IPS DF 4.7 (cell line): ENCODE data around the gene PDCD1.

Source experiments
- DNase-seq: peaks from one replicate; pipeline ENCODE4 v3.0.0-alpha.2; 2013; ENCODE audit warnings: low spot score; ENCODE audit errors: extremely low read depth

PDCD1 gene

DNA sequence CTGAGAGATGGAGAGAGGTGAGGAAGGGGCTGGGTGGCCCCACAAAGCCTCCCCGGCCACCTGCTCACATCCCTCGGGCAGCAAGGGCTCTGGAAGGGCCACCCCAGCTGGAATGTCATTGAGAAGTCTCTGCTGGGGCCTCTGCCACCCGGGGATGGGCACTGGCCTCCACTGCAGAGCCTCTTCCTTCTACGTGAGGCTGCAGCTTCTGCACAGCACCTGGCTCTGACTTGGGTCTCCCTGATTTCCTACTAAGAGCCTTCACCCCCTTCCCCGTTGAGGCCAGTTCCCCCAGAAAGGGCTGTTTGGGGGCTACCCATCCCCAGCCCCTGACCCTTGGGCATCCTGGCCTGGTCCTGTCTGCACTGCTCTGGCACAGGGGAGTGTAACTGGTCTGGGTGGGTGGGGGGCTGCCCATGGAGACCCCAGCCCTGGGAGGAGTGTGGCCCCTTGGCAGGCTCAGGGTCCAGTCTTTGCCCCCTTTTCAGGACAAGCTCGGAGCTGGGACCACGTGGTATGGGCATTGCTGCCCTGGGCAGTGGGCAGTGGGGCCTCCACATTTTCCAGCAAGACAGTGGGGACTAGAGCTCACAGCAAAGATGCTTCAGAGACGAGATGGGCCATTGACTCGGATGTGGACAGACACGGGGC is 5.6 kb downstream of the PDCD1 start:
- DNase-seq: no peak

DNA sequence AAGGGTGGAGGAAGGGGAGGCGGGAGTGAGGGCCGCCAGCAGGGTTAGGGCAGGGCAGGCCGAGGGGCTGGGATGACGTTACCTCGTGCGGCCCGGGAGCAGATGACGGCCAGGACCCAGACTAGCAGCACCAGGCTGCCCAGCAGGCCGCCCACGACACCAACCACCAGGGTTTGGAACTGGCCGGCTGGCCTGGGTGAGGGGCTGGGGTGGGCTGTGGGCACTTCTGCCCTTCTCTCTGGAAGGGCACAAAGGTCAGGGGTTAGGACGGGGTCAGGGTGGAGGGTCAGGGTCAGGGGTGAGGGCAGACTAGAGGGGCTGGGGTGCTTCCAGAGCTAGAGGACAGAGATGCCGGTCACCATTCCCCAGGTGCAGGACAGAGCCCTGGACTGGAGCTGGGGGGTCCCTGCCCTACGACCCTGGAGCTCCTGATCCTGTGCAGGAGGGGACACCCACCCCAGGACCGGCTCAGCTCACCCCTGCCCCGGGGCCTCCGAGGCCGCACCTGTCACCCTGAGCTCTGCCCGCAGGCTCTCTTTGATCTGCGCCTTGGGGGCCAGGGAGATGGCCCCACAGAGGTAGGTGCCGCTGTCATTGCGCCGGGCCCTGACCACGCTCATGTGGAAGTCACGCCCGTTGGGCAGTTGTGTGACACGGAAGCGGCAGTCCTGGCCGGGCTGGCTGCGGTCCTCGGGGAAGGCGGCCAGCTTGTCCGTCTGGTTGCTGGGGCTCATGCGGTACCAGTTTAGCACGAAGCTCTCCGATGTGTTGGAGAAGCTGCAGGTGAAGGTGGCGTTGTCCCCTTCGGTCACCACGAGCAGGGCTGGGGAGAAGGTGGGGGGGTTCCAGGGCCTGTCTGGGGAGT is 6.3 kb downstream of the PDCD1 start:
- DNase-seq: no peak

DNA sequence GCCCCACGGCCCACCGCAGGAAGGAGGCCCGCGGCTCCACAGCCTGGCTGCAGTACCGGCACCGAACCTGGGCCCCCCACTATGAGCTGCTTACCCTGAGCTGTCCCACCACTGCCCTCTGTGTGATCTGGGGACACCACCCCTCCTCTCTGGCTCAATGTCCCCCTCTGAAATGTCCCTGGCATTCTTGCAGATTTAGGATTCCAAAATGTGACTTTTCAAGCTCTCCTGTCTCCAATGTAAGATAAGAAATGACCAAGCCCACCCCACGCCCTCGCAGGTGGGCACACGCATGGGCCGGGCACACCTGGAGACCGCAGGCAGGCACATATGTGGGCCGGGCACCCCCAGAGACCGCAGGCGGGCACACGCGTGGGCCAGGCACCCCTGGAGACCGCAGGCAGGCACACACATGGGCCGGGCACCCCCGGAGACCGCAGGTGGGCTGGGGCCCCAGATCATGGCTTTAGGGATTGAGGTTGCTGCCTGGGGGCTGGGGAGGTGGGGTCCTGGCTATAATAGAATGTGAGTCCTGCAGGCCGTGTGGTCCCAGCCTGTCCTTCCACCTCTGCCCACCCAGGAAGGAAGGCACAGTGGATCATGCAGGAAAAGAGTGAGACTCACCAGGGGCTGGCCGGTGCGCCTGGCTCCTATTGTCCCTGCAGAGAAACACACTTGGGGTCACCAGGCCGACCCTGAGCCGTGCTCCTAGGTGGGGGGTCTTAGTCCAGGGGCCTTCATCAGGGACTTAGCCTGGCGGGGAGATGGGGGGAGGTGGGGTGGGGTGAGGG is 7.2 kb downstream of the PDCD1 start:
- no peak for DNase-seq

DNA sequence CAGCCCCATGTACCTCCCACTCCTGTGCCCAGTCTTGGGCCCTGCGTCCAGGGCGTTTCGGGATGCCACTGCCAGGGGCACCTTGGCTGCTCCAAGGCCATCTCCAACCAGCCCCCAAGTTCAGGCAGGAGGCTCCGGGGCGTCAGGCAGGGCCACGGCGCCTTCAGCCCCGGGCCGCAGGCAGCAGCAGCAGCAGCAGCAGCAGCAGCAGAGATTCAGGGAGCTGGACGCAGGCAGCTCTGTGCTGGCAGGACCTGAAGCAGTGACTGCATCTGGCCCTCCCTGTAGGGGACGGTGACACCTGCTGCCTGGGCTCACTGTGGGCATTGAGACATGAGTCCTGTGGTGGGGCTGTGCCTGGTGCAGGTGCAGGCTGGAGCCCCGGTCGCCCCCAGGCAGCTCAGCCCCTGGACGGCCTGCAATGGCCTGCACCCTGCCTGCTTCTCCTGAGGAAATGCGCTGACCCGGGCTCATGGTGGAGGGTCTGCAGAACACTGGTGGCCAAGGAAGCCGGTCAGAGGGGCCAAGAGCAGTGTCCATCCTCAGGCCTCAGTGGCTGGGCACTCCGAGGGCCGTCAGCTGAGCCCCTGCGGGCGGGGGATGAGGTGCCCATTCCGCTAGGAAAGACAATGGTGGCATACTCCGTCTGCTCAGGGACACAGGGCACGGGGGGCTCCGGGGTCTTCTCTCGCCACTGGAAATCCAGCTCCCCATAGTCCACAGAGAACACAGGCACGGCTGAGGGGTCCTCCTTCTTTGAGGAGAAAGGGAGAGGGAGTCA is 8.0 kb downstream of the PDCD1 start:
- no peak for DNase-seq

DNA sequence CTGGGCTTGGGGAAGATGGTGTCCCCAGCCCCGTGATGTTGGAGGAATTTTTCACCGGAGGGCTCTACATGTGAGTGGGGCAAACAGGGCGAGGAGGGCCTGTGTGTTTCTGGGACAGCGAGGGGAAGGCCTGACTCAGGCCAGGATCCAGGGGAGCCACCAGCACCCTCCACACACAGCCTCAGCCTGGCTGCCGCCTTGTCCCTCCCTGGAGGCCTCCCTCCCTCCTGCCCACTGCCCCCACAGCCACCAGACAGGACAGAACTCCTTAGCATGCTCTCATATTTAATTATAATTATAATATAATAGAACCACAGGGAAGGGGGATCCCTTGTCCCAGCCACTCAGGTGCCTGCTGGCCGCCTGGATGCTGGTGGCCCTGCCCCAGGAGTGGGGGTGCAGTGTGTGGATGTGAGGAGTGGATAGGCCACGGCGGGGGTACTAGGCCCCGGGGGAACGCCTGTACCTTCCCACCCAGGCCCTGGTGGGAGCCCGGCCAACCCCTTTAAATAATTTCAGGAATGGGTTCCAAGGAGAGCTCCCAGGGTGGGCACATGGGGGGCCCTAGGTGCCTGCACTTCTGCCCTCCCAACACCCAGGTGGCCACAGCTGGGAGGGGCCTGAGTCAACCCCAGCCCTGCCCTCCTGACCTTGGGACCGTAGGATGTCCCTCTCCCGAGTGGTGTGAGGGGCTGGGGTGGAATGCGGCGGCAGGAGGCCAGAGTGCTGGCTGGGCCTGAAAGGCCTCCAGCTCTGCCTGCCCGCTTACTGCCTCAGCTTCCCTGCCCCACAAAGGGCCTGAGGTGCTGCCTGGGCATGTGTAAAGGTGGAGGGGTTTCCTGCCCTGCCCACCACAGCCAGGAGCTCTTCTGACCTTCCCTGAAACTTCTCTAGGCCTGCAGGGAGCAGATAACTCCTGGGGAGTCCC is 8.8 kb downstream of the PDCD1 start:
- no peak for DNase-seq

DNA sequence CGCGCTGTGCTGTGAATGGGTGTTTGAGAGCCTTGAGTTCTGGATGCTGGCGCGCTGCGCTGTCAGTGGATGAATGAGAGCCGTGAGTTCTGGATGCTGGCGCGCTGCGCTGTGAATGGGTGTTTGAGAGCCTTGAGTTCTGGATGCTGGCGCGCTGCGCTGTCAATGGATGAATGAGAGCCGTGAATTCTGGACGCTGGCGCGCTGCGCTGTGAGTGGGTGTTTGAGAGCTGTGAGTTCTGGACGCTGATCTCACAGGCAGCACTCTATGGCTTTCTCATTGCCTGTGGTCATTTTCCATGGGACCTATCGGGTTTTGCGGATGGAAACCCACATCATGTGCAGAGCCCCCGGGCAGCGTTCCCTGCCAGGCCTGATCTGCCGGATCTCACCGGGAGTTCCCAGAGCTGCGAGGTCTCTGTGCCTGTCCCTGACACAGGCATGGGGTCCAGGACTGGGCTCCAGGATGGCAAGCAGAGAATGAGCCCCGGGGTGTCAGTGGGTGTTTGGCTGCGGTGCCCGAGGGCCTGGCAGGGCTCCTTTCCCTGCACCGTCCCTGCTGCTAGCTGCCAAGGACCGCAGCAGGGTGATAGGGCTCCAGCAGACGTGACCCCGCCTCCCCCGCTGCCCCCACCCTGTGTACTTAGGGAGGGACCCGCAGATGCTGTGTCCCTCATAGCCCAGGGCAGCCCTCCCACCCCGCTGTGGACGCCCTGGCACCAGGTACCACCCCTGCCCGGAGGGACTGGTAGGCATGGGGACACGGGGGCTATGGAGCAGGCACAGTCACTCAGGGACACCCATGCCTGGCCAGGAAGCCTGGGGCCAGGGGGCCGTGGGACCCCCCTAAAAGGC is 9.7 kb downstream of the PDCD1 start:
- no peak for DNase-seq

DNA sequence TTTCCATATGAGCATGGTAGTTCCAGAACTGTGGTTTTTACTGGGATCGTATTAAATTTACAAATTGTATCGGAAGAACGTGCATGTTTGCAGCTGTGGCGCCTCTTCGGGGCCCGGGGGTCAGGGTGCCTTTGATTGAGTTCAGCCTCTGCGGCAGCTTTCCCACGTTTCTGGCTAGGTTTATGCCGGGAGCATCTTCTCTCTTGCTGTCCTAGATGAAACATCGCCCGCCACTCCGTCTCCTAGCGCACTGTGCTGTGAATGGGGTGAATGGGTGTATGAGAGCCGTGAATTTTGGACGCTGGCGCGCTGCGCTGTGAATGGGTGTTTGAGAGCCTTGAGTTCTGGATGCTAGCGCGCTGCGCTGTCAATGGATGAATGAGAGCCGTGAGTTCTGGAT is 12.3 kb downstream of the PDCD1 start:
- no peak for DNase-seq

DNA sequence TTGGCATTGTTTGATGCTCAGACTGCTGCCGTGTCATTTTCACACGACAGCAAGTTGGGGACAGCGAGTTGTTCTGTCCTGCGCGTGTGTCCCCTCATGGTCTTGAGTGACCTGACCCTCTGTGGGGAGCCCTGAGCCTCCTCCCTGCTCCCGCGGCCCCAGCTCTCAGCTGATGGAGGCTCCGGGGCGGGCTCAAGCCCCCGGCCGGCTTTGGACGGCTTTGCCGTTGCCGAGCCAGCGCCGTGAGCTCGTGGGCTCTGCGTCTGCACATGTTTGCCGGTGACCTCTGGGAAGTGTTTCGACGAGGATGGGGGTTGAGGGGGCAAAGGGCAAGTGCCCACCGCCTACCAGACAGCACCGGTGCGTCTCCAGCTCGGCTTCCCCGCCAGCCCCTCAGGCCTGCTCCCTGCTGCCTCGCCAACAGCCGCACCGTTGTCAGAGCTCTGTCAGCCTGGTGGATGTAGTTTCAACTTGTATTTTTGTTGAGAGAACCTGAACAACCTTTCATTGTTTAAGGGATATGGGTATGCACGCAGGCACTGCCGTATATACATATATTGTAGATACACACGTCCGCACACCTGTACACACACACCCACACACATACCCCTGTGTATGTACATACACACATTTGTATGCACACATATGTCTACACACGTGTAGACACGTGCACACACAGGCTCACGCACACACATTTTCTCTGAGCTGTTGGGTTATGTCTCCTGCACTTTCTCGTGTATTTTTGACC is 13.7 kb downstream of the PDCD1 start:
- no peak for DNase-seq

DNA sequence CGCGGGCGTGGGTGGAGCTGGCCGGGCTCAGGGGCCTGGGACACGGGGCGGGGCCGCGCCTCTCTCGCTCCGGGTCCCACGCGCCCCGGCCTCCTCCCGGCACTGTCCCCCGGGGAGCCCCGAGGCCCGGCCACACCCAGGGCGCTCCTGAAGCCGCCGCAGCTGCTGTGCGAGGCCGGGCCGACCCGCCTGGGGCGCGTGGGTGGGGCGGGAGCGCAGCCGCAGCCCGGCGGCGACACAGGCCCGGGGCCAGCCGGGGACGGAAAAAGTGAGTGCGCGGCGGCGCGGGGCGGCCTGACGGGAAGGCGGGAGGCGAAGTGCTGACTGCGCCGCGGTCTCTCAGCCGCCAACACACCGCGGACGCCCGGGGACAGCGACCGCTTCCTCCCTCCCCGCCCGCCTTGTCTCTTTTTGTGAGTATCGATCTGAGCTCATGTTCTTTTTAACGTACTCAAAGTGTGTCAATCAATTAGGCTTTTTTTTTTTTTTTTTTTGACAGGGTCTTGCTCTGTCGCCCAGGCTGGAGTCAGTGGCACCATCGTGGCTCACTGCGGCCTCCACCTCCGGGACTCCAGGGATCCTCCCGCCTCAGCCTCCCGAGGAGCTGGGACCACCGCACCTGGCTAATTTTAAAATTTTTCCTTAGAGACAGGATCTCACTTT is 14.5 kb downstream of the PDCD1 start:
- DNase-seq: no peak

DNA sequence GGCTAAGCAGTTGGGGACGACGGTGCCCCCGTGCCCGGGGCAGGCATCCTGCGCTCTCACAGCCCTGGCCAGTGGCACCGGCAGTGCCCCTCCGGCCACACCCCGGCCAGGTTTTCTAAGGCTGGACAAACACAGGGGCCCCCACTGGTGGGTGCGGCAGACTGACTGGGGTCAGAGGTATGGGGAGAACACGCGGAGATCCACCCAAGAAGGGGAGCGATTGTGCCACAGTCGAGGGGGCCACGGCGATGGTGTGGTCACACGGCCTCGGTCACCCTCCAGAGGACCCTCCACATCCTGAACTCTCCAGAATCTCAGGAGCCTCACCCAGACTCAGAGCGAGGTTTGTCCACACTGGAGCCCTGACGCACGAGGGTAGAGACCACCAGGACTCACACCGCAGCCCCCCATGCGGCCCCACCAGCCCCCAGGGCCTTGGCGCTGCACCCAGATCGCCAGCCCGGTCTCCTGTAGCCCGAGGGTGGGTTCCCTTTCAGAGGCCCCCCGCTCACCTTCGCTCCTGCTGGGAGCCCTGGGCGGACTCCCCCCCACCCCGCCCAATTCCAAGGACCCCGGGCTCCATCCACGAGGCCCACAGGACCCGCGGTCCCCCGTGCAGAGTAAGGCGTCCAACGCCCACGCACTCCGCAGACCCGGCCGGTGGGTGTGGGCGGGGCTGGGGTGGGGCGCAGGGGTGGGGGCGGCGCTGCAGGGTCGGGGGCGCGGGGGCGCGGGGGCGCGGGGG is 15.2 kb downstream of the PDCD1 start:
- DNase-seq: no peak

DNA sequence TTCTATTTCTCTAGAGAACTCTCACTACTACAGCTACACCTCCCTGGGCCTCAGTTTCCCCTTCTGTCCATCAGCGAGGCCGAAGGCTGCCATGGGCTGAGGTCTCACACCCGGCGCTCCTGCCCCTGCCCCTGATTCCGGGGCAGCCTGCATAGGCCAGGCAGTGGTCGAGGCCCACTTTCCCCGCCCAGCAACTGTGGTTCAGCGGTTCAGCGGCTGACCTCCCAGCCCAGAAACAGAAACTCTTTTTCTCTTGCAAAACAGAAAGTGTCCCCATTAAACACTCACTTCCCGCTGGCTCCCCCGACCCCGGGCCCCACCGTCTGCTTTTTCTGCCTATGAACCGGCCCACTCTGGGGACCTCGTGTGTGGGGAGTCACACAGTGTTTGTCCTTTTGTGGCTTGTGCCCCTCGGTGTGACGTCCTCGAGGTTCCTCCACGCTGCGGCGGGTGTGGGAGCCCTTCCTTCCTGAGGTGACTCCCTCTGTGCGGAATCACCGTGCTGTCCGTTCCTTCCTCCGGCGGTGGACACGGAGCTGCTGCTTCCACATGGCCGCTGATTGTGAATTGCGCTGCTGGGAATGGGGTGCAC is 16.0 kb downstream of the PDCD1 start:
- no peak for DNase-seq

DNA sequence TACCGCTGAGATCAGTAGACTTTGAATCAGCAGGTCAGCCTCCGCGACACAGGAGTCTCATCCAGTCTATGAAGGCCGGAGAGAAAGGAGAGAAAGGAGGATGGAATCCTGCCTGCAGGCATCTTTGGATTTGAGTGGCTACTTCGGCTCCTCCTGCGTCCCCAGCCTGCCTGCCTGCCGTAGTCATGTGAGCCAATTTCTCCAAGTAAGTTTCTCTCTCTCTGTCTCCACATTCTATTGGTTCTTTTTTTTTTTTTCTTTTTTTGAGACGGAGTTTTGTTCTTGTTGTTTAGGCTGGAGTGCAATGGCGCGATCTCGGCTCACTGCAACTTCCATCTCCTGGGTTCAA is 16.7 kb downstream of the PDCD1 start:
- DNase-seq: no peak

DNA sequence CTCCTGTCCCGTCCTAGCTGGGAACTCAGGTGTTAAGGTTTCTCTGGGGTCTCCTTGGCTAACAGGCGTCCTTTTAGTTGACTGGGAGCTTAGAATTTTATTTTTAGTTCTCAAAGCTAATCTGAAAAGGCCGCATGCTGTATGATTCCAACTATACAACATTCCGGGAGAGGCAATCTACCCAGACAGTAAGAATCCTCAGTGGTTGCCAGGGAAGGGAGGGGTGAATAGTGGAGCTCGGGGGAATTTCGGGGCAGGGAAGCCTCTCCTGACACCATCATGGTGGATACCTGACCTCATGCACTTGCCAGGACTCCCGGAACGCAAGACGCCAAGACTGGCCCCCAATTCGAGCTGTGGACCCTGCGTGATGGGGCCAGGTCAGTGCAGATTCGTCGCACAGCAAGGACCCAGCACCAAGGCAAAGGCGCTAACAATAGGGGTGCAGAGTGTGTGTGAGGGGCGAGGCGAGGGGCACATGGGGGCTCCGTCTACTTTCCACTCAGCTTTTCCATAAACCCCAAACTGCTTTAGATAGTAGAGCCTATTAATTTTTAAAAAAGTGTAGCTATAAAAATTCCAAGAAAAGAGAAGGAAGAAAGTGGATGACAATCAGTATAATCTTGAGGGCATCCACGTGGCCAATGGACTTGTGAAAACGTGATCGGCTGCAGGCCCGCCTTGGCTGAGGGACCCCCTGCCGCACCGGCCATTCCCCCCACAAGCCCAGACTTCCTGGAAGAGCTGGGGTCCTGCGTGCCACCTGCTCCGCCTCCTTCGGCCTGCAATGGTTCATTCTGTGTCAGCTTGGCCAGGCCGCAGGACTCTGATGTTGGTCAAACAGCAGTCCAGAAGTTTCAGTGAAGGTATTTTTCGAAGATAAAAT is 17.3 kb downstream of the PDCD1 start:
- no peak for DNase-seq

DNA sequence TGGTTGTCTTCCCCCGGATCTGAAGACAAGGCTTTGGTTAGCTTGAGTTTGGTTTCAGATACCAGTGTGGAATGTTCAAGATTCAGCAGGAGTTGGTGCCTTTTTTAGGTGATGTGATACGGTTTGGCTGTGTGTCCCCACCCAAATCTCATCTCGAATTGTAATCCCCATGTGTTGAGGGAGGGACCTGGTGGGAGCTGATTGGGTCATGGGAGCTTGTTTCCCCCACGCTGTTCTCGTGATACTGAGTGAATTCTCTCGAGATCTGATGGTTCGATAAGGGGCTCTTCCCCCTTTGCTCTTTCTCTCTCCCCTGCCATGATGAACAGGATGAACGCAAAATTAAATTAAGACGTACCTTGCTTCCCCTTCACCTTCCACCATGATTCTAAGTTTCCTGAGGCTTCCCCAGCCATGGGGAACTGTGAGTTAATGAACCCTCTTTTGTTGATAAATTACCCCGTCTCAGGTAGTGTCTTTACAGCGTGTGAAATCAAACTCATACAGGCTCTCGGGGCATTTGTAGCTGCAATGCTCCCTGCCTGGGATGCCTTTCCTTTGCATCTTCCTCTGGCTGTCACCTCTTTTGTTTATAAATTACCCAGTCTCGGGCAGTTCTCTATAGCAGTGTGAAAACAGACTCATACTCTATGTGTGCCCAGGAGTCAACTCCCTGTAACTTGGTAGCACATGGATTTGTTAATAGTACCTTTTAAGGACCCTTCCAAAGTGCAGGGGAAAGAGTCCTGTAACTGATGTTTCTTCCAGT is 21.3 kb downstream of the PDCD1 start:
- no peak for DNase-seq

DNA sequence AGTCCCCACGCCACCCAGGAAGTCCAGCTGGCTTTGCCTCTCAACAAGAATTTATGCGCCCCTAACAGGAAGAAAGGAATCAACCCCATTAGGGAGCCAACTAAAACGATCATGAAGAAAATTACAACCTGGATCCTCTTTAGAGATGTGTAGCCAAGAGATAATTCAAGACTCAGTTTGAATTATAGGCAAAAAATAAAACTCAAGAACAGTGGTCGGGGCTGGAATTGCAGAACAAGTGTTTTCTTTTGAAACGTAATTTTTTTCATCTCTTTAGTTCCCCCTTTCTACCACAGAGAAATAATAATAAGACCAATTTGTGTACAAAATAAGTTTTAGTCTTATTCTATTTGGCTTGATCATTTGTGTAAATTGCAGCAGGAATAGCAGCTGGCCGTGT is 22.4 kb downstream of the PDCD1 start:
- DNase-seq: no peak
